H9 (cell line): ENCODE measurements around the gene TK1. TPM values are rescaled to one million over a fixed set of nuclear protein-coding genes. Genes with fewer than 3 reads are reported as not detected.

ENCODE experiments used
- DNase-seq: peaks from one replicate; pipeline ENCODE4 v3.0.0-alpha.2; 2017
- H2AFZ ChIP-seq: one replicate; pipeline ENCODE4 v1.6.1; 2013; ENCODE audit warnings: mild to moderate bottlenecking, low read length, control low read depth, moderate library complexity
- H2AK5ac ChIP-seq: 2 replicates; pipeline ENCODE4 v1.6.1; 2013; ENCODE audit warnings: low read length, control low read depth, mixed read lengths; ENCODE audit not compliant: insufficient read length
- H2BK120ac ChIP-seq: one replicate; pipeline ENCODE4 v1.6.1; 2013; ENCODE audit warnings: low read depth, mild to moderate bottlenecking, low read length, control low read depth, inconsistent platforms; ENCODE audit not compliant: poor library complexity, severe bottlenecking
- H2BK12ac ChIP-seq: 2 replicates; pipeline ENCODE4 v1.6.1; 2013; ENCODE audit warnings: low read length, control low read depth, mixed read lengths, low read depth; ENCODE audit not compliant: insufficient read length
- H2BK15ac ChIP-seq: 2 replicates; pipeline ENCODE4 v1.6.1; 2013; ENCODE audit warnings: low read depth, low read length, control low read depth
- H2BK20ac ChIP-seq: one replicate; pipeline ENCODE4 v1.6.1; 2013; ENCODE audit warnings: low read depth, mild to moderate bottlenecking, low read length, control low read depth, inconsistent platforms; ENCODE audit not compliant: poor library complexity, severe bottlenecking
- H2BK5ac ChIP-seq: 2 replicates; pipeline ENCODE4 v1.6.1; 2013; ENCODE audit warnings: low read length, control low read depth, mixed read lengths; ENCODE audit not compliant: insufficient read length
- H3K14ac ChIP-seq: 2 replicates; pipeline ENCODE4 v1.6.1; 2013; ENCODE audit warnings: low read length, control low read depth; ENCODE audit not compliant: insufficient read depth
- H3K18ac ChIP-seq: 2 replicates; pipeline ENCODE4 v1.6.1; 2013; ENCODE audit warnings: low read depth, mild to moderate bottlenecking, mixed read lengths, low read length, control low read depth; ENCODE audit not compliant: insufficient read length
- H3K23ac ChIP-seq: 2 replicates; pipeline ENCODE4 v1.6.1; 2013; ENCODE audit warnings: low read length, control low read depth, mixed read lengths, low read depth; ENCODE audit not compliant: insufficient read length
- H3K23me2 ChIP-seq: 2 replicates; pipeline ENCODE4 v1.6.1; 2013; ENCODE audit warnings: low read depth, mild to moderate bottlenecking, mixed read lengths, low read length, control low read depth; ENCODE audit not compliant: insufficient read length, poor library complexity, severe bottlenecking
- H3K27ac ChIP-seq: 2 replicates; pipeline ENCODE4 v1.5.1; 2013; ENCODE audit warnings: low read length, control low read depth, mixed read lengths, low read depth; ENCODE audit not compliant: insufficient read length
- H3K27me3 ChIP-seq: 2 replicates; pipeline ENCODE4 v1.6.1; 2013; ENCODE audit warnings: low read length, control low read depth, inconsistent platforms; ENCODE audit not compliant: insufficient read depth
- H3K4ac ChIP-seq: 2 replicates; pipeline ENCODE4 v1.6.1; 2013; ENCODE audit warnings: low read depth, mild to moderate bottlenecking, control low read depth, inconsistent platforms, low read length, moderate library complexity
- H3K4me1 ChIP-seq: 2 replicates; pipeline ENCODE4 v1.6.1; 2013; ENCODE audit warnings: low read length, control low read depth, inconsistent platforms; ENCODE audit not compliant: insufficient read depth
- H3K4me2 ChIP-seq: 2 replicates; pipeline ENCODE4 v1.6.1; 2013; ENCODE audit warnings: low read length, control low read depth, mixed read lengths; ENCODE audit not compliant: insufficient read length, insufficient read depth
- H3K56ac ChIP-seq: 2 replicates; pipeline ENCODE4 v1.6.1; 2013; ENCODE audit warnings: low read depth, mild to moderate bottlenecking, mixed read lengths, low read length, control low read depth; ENCODE audit not compliant: insufficient read length
- H3K79me1 ChIP-seq: 2 replicates; pipeline ENCODE4 v1.6.1; 2013; ENCODE audit warnings: low read depth, mild to moderate bottlenecking, moderate library complexity, low read length, control low read depth, inconsistent platforms; ENCODE audit not compliant: insufficient read depth, poor library complexity, severe bottlenecking
- H3K79me2 ChIP-seq: 2 replicates; pipeline ENCODE4 v1.6.1; 2013; ENCODE audit warnings: low read length, control low read depth, inconsistent platforms; ENCODE audit not compliant: insufficient read depth
- H3K9ac ChIP-seq: 2 replicates; pipeline ENCODE4 v1.6.1; 2013; ENCODE audit warnings: low read length, control low read depth, mixed read lengths; ENCODE audit not compliant: insufficient read length; ENCODE audit errors: extremely low read depth
- H3K9me3 ChIP-seq: one replicate; pipeline ENCODE4 v1.6.1; 2013; ENCODE audit warnings: low read depth, low read length, inconsistent platforms; ENCODE audit not compliant: control insufficient read depth
- H3T11ph ChIP-seq: one replicate; pipeline ENCODE4 v1.6.1; 2013; ENCODE audit warnings: mild to moderate bottlenecking, low read length, control low read depth, inconsistent platforms
- H4K20me1 ChIP-seq: one replicate; pipeline ENCODE4 v1.6.1; 2013; ENCODE audit not compliant: control insufficient read depth, insufficient read length, insufficient read depth
- H4K5ac ChIP-seq: 2 replicates; pipeline ENCODE4 v1.6.1; 2013; ENCODE audit warnings: low read depth, mild to moderate bottlenecking, mixed read lengths, low read length, control low read depth; ENCODE audit not compliant: insufficient read length
- H4K8ac ChIP-seq: replicated peaks from 2 replicates; pipeline ENCODE4 v1.6.1; 2013; ENCODE audit warnings: low read length, control low read depth, mixed read lengths, low read depth; ENCODE audit not compliant: insufficient read length
- H4K91ac ChIP-seq: 2 replicates; pipeline ENCODE4 v1.6.1; 2013; ENCODE audit warnings: low read depth, mild to moderate bottlenecking, moderate library complexity, mixed read lengths, low read length, control low read depth; ENCODE audit not compliant: insufficient read length
- H3K27ac Mint-ChIP-seq, 3 experiments: 2 replicates in 2 of 3; 3 replicates in 1 of 3; pipeline ENCODE4 v1.8.0; 2020 to 2021; ENCODE audit warnings: mixed read lengths in 3 of 3, mild to moderate bottlenecking in 1 of 3, moderate library complexity in 1 of 3
- H3K27me3 Mint-ChIP-seq: 2 replicates; pipeline ENCODE4 v1.8.0; 2021; ENCODE audit warnings: low read depth, mild to moderate bottlenecking, moderate library complexity, mixed read lengths
- H3K36me3 Mint-ChIP-seq, 3 experiments: 2 replicates in 2 of 3; 3 replicates in 1 of 3; pipeline ENCODE4 v1.8.0; 2020 to 2021; ENCODE audit warnings: low read depth in 3 of 3, mixed read lengths in 3 of 3; ENCODE audit not compliant: insufficient read depth in 1 of 3
- H3K4me1 Mint-ChIP-seq, 2 experiments: 2 replicates each; pipeline ENCODE4 v1.8.0; 2020; ENCODE audit warnings: mixed read lengths in 2 of 2
- H3K4me3 Mint-ChIP-seq, 2 experiments: 2 replicates in 1 of 2; 3 replicates in 1 of 2; pipeline ENCODE4 v1.8.0; 2020 to 2021; ENCODE audit warnings: mild to moderate bottlenecking in 2 of 2, mixed read lengths in 2 of 2, moderate library complexity in 1 of 2
- H3K9me3 Mint-ChIP-seq, 2 experiments: 2 replicates in 1 of 2; 3 replicates in 1 of 2; pipeline ENCODE4 v1.8.0; 2020; ENCODE audit warnings: mild to moderate bottlenecking in 2 of 2, mixed read lengths in 2 of 2, moderate library complexity in 1 of 2
- WGBS: extraction: QIAGEN DNeasy Blood & Tissue Kit; methylation state at CpG from one replicate; pipeline ENCODE4 v1.1.7; 2013; ENCODE audit warnings: missing lambda C conversion rate, low lambda C conversion rate, mixed read lengths; ENCODE audit not compliant: insufficient read length; ENCODE audit errors: extremely low coverage; 5-methylcytosine and 5-hydroxymethylcytosine counted together
- total RNA-seq: library from RNA; stranded (reverse); gene quantifications from 2 replicates; pipeline ENCODE4 v1.2.1, GENCODE V29; 2021
- TF ChIP-seq, protein P1 (sequence below): fragments of 200-600 bp; sonication (generic); conservative IDR thresholded peaks from 3 replicates; pipeline ENCODE4 v1.8.0; 2021; ENCODE audit warnings: antibody characterized with exemption, mild to moderate bottlenecking

Gene TK1
- total RNA-seq, 1 experiment from 2014 or later = 95.8 TPM

- Histone ChIP-seq H2AFZ (no peak overlapping the region), H3K9ac (no peak overlapping the region), H2BK120ac (no peak overlapping the region), H3K27me3 (no peaks in the 10 kb centered on the region), H2BK15ac (no peak overlapping the region), H3K4me2 (no peak overlapping the region), H3K4me1 (no peaks in the 10 kb centered on the region), H3K79me1 (peaks cover 11% of the 10 kb centered on the region), H3K56ac (no peak overlapping the region), H2BK5ac (no peak overlapping the region), H4K8ac (no peak overlapping the region), H4K20me1 (no peaks in the 10 kb centered on the region), H3K23ac (no peak overlapping the region), H3K23me2 (no peaks in the 10 kb centered on the region), H3K14ac (no peak overlapping the region), H3K4ac (no peak overlapping the region), H3K9me3 (no peaks in the 10 kb centered on the region), H3K27ac (no peak overlapping the region), H4K5ac (no peak overlapping the region), H3T11ph (no peak overlapping the region), H2BK20ac (no peak overlapping the region), H2BK12ac (no peak overlapping the region), H4K91ac (no peak overlapping the region), H3K79me2 (no peaks in the 10 kb centered on the region), H3K18ac (no peak overlapping the region), H2AK5ac (no peak overlapping the region)
- TF ChIP-seq, protein P1, sequence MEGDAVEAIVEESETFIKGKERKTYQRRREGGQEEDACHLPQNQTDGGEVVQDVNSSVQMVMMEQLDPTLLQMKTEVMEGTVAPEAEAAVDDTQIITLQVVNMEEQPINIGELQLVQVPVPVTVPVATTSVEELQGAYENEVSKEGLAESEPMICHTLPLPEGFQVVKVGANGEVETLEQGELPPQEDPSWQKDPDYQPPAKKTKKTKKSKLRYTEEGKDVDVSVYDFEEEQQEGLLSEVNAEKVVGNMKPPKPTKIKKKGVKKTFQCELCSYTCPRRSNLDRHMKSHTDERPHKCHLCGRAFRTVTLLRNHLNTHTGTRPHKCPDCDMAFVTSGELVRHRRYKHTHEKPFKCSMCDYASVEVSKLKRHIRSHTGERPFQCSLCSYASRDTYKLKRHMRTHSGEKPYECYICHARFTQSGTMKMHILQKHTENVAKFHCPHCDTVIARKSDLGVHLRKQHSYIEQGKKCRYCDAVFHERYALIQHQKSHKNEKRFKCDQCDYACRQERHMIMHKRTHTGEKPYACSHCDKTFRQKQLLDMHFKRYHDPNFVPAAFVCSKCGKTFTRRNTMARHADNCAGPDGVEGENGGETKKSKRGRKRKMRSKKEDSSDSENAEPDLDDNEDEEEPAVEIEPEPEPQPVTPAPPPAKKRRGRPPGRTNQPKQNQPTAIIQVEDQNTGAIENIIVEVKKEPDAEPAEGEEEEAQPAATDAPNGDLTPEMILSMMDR = no peak
- H3K9me3 Mint-ChIP-seq = no peaks in the 10 kb centered on the region; a peak in 1 of 5 replicates
- no CpG with 5 or more reads among the region's 3 CpGs for WGBS
- H3K36me3 Mint-ChIP-seq = peaks cover 35 to 57% (median 50%) of the 10 kb centered on the region in 3 experiments; a peak in 6 of 7 replicates
- no peak overlapping the region for H3K4me3 Mint-ChIP-seq
- H3K4me1 Mint-ChIP-seq = peaks cover 13 to 16% of the 10 kb centered on the region in 2 experiments
- DNase-seq = no peak
- H3K27me3 Mint-ChIP-seq = peaks cover 3% of the 10 kb centered on the region
- peak overlapping the region in 2 of 3 experiments; percentile 53 to 65; a peak in 2 of 7 replicates for H3K27ac Mint-ChIP-seq
These were observed 36.9 kb upstream of the TK1 start for GRCh38 chr17:78223765-78224164.
